Measurements from ENCODE around the gene GSDME. TPM values are rescaled to one million over a fixed set of nuclear protein-coding genes. Genes with fewer than 3 reads are reported as not detected.

The GSDME gene
- polyA plus RNA-seq, 4 donors, result 4.0 to 118 (median 89.6) TPM

- no peak overlapping the region for H3K27ac ChIP-seq (ENCODE audit: low read depth in 1 of 3, low read length in 2 of 3)
- no peak overlapping the region for H3K4me3 ChIP-seq (ENCODE audit: low read depth in 1 of 3, low read length in 3 of 3)
- no peaks in the 10 kb centered on the region for H3K27me3 ChIP-seq (ENCODE audit: control insufficient read depth in 3 of 3, insufficient read depth in 3 of 3, low read length in 3 of 3)
- no peak for DNase-seq
- no peaks in the 10 kb centered on the region for H3K9me3 ChIP-seq (ENCODE audit: control insufficient read depth in 2 of 2, insufficient read depth in 1 of 2, low read depth in 1 of 2, low read length in 1 of 2)
- H3K4me1 ChIP-seq (ENCODE audit: control insufficient read depth in 3 of 3, insufficient read depth in 2 of 3, low read depth in 1 of 3, low read length in 2 of 3), result no peaks in the 10 kb centered on the region
- WGBS, 3 donors, result 33 to 71% (median 40%) methylated on average over 10 of the region's 10 CpGs
- peaks cover 0 to 46% (median 0%) of the 10 kb centered on the region in 3 donors for H3K36me3 ChIP-seq (ENCODE audit: control insufficient read depth in 3 of 3, insufficient read depth in 2 of 3, low read depth in 1 of 3, low read length in 3 of 3)
- FAIRE-seq, result no peak
Observed at GRCh38 chr7:24721481-24722001, 35.7 kb downstream of the GSDME start.

- Histone ChIP-seq H3K27ac (ENCODE audit: low read depth in 1 of 3, low read length in 2 of 3) (no peak overlapping the region), H3K9me3 (ENCODE audit: control insufficient read depth in 2 of 2, insufficient read depth in 1 of 2, low read depth in 1 of 2, low read length in 1 of 2) (no peaks in the 10 kb centered on the region), H3K36me3 (ENCODE audit: control insufficient read depth in 3 of 3, insufficient read depth in 2 of 3, low read depth in 1 of 3, low read length in 3 of 3) (peaks cover 0 to 49% (median 0%) of the 10 kb centered on the region in 3 donors), H3K27me3 (ENCODE audit: control insufficient read depth in 3 of 3, insufficient read depth in 3 of 3, low read length in 3 of 3) (no peaks in the 10 kb centered on the region), H3K4me1 (ENCODE audit: control insufficient read depth in 3 of 3, insufficient read depth in 2 of 3, low read depth in 1 of 3, low read length in 2 of 3) (no peaks in the 10 kb centered on the region), H3K4me3 (ENCODE audit: low read depth in 1 of 3, low read length in 3 of 3) (no peak overlapping the region)
- DNase-seq (no peak), FAIRE-seq (no peak)
- WGBS, 3 donors, result 68 to 88% (median 73%) methylated on average over 3 of the region's 3 CpGs
Observed at GRCh38 chr7:24720283-24720682, 37.0 kb downstream of the GSDME start.

DNA sequence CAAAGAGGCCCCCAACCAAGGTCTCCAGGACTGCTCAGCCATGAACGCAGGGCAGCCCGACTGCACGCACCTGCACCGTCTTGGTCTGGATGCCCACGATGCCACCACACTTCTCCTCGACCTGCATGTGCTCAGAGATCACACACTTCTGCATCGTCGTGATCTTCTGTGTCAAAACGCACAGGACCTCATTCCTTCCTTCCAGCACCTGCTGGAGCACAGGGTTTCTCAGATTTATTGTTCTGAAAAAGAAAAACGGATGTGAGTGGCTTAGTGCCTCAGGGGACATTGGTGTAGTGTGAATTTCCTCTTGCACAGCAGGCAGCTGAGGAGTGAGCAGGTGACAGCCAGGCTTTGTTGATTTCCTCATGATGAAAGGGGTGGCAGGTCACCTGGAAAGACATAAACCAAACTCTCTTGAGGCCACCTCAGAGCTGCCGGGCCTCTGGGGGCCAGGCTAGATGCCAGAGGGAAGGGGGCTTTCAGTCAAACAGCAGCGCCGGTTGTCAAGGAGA lies 38.2 kb downstream of the GSDME start:
- no peak overlapping the region for H3K27ac ChIP-seq (ENCODE audit: low read depth in 1 of 3, low read length in 2 of 3)
- H3K27me3 ChIP-seq (ENCODE audit: control insufficient read depth in 3 of 3, insufficient read depth in 3 of 3, low read length in 3 of 3), result no peaks in the 10 kb centered on the region
- WGBS, 3 donors, result 71 to 85% (median 79%) methylated on average over 13 of the region's 13 CpGs
- DNase-seq (no peak), FAIRE-seq (no peak)
- peaks cover 0 to 46% (median 0%) of the 10 kb centered on the region in 3 donors for H3K36me3 ChIP-seq (ENCODE audit: control insufficient read depth in 3 of 3, insufficient read depth in 2 of 3, low read depth in 1 of 3, low read length in 3 of 3)
- no peak overlapping the region for H3K4me3 ChIP-seq (ENCODE audit: low read depth in 1 of 3, low read length in 3 of 3)
- no peaks in the 10 kb centered on the region for H3K4me1 ChIP-seq (ENCODE audit: control insufficient read depth in 3 of 3, insufficient read depth in 2 of 3, low read depth in 1 of 3, low read length in 2 of 3)
- no peaks in the 10 kb centered on the region for H3K9me3 ChIP-seq (ENCODE audit: control insufficient read depth in 2 of 2, insufficient read depth in 1 of 2, low read depth in 1 of 2, low read length in 1 of 2)

DNA sequence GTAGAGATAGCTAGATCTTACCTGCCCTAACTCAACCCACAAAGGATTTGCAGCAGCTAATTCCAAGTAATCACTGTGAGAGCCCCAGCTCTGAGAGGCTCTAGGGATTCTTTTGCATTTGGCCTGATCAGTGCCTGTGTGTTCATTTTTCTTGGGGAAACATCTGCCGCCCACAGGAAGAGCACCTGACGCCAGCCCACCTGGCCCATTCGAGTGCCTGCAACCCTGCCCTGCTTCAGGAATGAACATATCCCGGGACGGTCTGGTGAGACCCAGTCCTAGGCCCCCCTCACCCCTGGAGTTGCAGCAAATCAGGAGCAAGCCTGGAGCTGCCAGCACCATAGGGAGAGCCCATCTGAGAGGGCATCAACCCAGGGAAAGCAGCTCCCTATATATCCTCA lies 38.8 kb downstream of the GSDME start:
- FAIRE-seq, result no peak
- 84 to 85% (median 85%) methylated on average over 5 of the region's 5 CpGs for WGBS, 3 donors

GRCh38 chr7:24717694-24718320 lies 39.5 kb downstream of the GSDME start:
- no peaks in the 10 kb centered on the region for H3K9me3 ChIP-seq (ENCODE audit: control insufficient read depth in 2 of 2, insufficient read depth in 1 of 2, low read depth in 1 of 2, low read length in 1 of 2)
- no peaks in the 10 kb centered on the region for H3K27me3 ChIP-seq (ENCODE audit: control insufficient read depth in 3 of 3, insufficient read depth in 3 of 3, low read length in 3 of 3)
- H3K36me3 ChIP-seq (ENCODE audit: control insufficient read depth in 3 of 3, insufficient read depth in 2 of 3, low read depth in 1 of 3, low read length in 3 of 3), result peaks cover 0 to 55% (median 0%) of the 10 kb centered on the region in 3 donors
- no peak for DNase-seq
- FAIRE-seq, result no peak
- H3K27ac ChIP-seq (ENCODE audit: low read depth in 1 of 3, low read length in 2 of 3), result no peak overlapping the region
- H3K4me3 ChIP-seq (ENCODE audit: low read depth in 1 of 3, low read length in 3 of 3), result no peak overlapping the region
- no peaks in the 10 kb centered on the region for H3K4me1 ChIP-seq (ENCODE audit: control insufficient read depth in 3 of 3, insufficient read depth in 2 of 3, low read depth in 1 of 3, low read length in 2 of 3)
- WGBS, 3 donors, result 71 to 80% (median 75%) methylated on average over 7 of the region's 7 CpGs

More for the DNA sequence above, 38.8 kb downstream of the GSDME start:
- Histone ChIP-seq H3K27ac (ENCODE audit: low read depth in 1 of 3, low read length in 2 of 3) (no peak overlapping the region), H3K9me3 (ENCODE audit: control insufficient read depth in 2 of 2, insufficient read depth in 1 of 2, low read depth in 1 of 2, low read length in 1 of 2) (no peaks in the 10 kb centered on the region), H3K4me1 (ENCODE audit: control insufficient read depth in 3 of 3, insufficient read depth in 2 of 3, low read depth in 1 of 3, low read length in 2 of 3) (no peaks in the 10 kb centered on the region), H3K36me3 (ENCODE audit: control insufficient read depth in 3 of 3, insufficient read depth in 2 of 3, low read depth in 1 of 3, low read length in 3 of 3) (peaks cover 0 to 52% (median 0%) of the 10 kb centered on the region in 3 donors), H3K27me3 (ENCODE audit: control insufficient read depth in 3 of 3, insufficient read depth in 3 of 3, low read length in 3 of 3) (no peaks in the 10 kb centered on the region), H3K4me3 (ENCODE audit: low read depth in 1 of 3, low read length in 3 of 3) (no peak overlapping the region)
- no peak for DNase-seq

DNA sequence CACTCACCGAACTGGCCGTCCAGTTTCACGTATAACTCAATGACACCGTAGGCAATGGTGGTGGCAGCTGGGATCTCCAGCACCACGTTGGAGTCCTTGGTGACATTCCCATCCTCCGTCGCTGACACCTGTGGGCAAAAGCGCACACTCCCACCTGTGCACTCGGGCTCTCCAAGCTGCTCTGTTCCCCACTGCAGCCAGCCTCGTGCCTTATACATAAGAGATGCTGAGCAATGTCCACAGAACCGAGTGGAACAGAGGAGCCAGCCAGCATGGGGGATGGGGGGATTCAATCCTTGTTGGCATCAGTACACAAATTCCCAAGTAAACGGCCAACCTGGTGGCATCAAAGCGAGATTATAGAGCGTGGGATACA lies 40.0 kb downstream of the GSDME start:
- H3K36me3 ChIP-seq (ENCODE audit: control insufficient read depth in 3 of 3, insufficient read depth in 2 of 3, low read depth in 1 of 3, low read length in 3 of 3), result peaks cover 0 to 57% (median 0%) of the 10 kb centered on the region in 3 donors
- H3K4me3 ChIP-seq (ENCODE audit: low read depth in 1 of 3, low read length in 3 of 3), result no peak overlapping the region
- DNase-seq (no peak), FAIRE-seq (no peak)
- no peaks in the 10 kb centered on the region for H3K4me1 ChIP-seq (ENCODE audit: control insufficient read depth in 3 of 3, insufficient read depth in 2 of 3, low read depth in 1 of 3, low read length in 2 of 3)
- no peaks in the 10 kb centered on the region for H3K27me3 ChIP-seq (ENCODE audit: control insufficient read depth in 3 of 3, insufficient read depth in 3 of 3, low read length in 3 of 3)
- no peak overlapping the region for H3K27ac ChIP-seq (ENCODE audit: low read depth in 1 of 3, low read length in 2 of 3)
- H3K9me3 ChIP-seq (ENCODE audit: control insufficient read depth in 2 of 2, insufficient read depth in 1 of 2, low read depth in 1 of 2, low read length in 1 of 2), result no peaks in the 10 kb centered on the region
- WGBS, 3 donors, result 85 to 88% (median 85%) methylated on average over 14 of the region's 14 CpGs

DNA sequence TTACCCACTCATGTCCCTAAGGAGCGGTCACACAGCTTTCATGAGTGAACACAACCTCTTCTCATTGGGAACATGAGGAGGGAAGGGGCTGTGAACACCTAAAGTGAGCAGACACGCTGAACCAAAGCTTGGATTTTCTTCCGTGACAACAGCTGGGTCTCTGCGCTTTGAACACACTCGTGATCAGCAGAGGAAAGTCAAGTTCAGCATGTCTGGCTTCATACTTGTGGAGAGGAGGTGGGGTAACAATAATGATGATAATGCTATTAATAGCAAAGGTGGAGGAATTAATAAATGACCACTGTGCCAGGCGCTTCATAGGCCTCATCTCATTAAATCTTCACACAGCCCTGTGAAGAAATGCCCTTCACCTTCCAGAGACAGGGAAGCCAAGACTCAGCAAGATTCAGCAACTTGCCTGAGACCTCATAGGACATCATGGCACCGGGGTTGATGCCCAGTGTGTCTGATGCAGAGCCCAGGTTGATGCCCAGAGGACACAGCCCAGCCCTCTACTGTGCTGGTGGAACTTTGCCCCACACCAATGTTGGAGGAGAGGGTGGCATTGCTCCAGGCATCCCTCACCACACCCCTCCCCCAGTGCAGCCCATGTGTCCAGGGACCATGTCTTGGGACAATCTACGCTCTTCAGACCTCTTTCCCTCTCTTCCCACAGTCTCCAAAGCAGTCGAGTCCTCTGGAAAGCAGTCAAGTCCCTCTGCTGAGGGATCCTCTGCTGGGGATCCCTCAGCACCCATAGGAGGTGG lies 40.6 kb downstream of the GSDME start:
- Histone ChIP-seq H3K36me3 (ENCODE audit: control insufficient read depth in 3 of 3, insufficient read depth in 2 of 3, low read depth in 1 of 3, low read length in 3 of 3) (peaks cover 0 to 60% (median 0%) of the 10 kb centered on the region in 3 donors), H3K27me3 (ENCODE audit: control insufficient read depth in 3 of 3, insufficient read depth in 3 of 3, low read length in 3 of 3) (no peaks in the 10 kb centered on the region), H3K4me3 (ENCODE audit: low read depth in 1 of 3, low read length in 3 of 3) (no peak overlapping the region), H3K9me3 (ENCODE audit: control insufficient read depth in 2 of 2, insufficient read depth in 1 of 2, low read depth in 1 of 2, low read length in 1 of 2) (no peaks in the 10 kb centered on the region), H3K27ac (ENCODE audit: low read depth in 1 of 3, low read length in 2 of 3) (no peak overlapping the region), H3K4me1 (ENCODE audit: control insufficient read depth in 3 of 3, insufficient read depth in 2 of 3, low read depth in 1 of 3, low read length in 2 of 3) (no peaks in the 10 kb centered on the region)
- WGBS, 3 donors, result 87 to 93% (median 92%) methylated on average over 9 of the region's 9 CpGs
- DNase-seq (no peak), FAIRE-seq (no peak)

DNA sequence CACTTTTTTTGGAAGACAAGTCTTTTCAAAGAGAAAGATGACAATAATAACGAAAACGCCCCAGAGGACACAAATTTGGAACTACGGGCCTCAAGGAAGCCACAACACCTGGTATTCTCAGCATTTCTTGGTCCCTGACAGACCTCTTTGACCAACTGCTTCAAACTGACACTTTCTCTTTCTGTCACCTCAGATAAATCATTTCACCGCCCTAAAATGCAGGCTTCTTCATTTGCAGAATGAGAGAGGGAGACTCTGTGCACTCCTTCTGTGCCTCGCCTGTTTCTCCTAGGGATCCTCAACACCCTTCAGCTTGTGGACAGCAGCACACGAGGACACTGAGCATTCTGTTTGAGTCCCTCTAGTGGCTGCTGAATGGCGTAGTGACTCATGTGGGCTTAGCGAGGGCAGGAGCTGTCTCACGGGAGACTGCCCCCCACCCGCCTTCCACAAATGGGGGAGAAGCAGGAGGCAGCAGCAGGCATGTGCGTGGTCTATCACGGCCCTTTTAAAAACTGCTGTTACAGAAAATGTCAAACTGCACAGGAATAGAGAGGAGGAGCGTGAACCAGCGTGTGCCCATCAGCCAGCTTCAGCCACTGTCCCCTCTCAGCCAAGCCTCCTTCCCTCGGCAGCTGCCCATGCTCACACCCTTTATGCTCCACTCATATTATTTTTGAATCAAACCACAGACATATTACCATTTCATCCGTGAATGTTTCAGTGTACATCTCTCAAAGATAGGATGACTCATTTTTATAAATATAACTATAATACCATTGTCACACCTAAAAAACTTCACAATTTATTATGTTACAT lies 41.4 kb downstream of the GSDME start:
- Histone ChIP-seq H3K36me3 (ENCODE audit: control insufficient read depth in 3 of 3, insufficient read depth in 2 of 3, low read depth in 1 of 3, low read length in 3 of 3) (peaks cover 0 to 54% (median 0%) of the 10 kb centered on the region in 3 donors), H3K27me3 (ENCODE audit: control insufficient read depth in 3 of 3, insufficient read depth in 3 of 3, low read length in 3 of 3) (no peaks in the 10 kb centered on the region), H3K4me1 (ENCODE audit: control insufficient read depth in 3 of 3, insufficient read depth in 2 of 3, low read depth in 1 of 3, low read length in 2 of 3) (no peaks in the 10 kb centered on the region), H3K9me3 (ENCODE audit: control insufficient read depth in 2 of 2, insufficient read depth in 1 of 2, low read depth in 1 of 2, low read length in 1 of 2) (no peaks in the 10 kb centered on the region), H3K4me3 (ENCODE audit: low read depth in 1 of 3, low read length in 3 of 3) (no peak overlapping the region), H3K27ac (ENCODE audit: low read depth in 1 of 3, low read length in 2 of 3) (no peak overlapping the region)
- DNase-seq (peak; percentile 23 to 39), FAIRE-seq (no peak)
- 49 to 58% (median 51%) methylated on average over 16 of the region's 16 CpGs for WGBS, 3 donors

Measured in small intestine (tissue), 7 donors.